GM12801 (cell line): ENCODE data around the gene ATP2B2.

Experiments
- CTCF ChIP-seq: IDR thresholded peaks from one replicate; pipeline ENCODE4 v1.5.1; 2011; ENCODE audit warnings: control low read depth; ENCODE audit not compliant: insufficient read length; ENCODE audit errors: extremely low read depth

ATP2B2 gene

GRCh38 chr3:10456981-10457380 is 48.4 kb downstream of the ATP2B2 start:
- TF ChIP-seq CTCF, result no peak

- no peak for TF ChIP-seq CTCF
Observed at GRCh38 chr3:10455545-10455914, 49.9 kb downstream of the ATP2B2 start.

- no peak for TF ChIP-seq CTCF
Observed at GRCh38 chr3:10454907-10455544, 50.4 kb downstream of the ATP2B2 start.

DNA sequence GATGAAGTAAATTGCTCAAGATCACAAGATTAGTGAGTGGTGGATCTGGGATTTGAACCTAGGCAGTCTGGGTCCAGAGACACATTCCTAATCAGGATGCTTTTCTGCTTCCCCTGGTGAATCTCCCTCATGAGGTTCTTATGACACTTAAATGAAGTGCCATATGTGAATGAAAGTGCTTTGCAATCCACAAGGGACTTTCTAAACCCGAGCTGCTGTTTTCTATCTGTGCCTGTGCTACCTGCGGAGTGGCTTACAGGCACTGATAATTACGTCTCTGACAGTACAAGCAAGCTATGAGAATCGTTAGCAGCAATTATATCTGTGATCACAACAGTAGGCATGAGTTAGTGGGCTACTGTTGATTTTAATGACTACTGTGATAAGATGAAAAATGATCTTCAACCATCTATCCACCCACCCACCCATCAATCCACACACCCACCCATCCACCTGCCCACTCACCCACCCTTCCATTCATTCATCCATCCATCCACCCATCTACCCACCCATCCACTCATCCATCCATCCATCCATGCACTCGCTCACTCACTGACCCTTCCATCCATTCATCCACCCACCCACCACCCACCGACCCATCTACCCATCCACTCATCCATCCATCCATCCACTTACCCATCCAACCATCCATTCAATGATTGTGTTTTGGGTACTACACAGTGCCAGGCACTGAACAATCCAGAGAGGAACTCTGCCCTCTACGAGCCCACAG is 51.8 kb downstream of the ATP2B2 start:
- TF ChIP-seq CTCF, result no peak

- no peak for TF ChIP-seq CTCF
Observed at GRCh38 chr3:10450494-10451440, 54.6 kb downstream of the ATP2B2 start.

- no peak for TF ChIP-seq CTCF
Observed at GRCh38 chr3:10449436-10449835, 56.0 kb downstream of the ATP2B2 start.

DNA sequence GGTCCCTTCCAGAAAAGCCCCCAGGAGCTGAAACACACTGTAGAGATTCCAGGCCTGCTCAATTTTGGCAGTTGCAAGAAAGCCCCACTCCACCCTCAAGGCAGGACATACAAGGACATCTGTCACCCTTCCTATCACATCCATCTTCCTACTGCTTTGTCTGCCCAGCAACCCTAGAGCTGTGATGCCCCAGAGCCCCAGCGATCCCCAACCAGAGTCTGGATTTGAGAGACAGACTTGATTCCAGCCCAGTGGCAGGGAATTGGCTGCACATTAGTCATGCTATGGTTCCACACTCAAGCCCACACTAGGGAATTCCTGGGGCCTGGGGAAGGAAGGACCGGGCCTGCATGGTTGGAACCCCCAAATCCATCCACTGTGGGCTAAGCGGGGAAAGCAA is 56.8 kb downstream of the ATP2B2 start:
- no peak for TF ChIP-seq CTCF
